RWPE1 (cell line): ENCODE results near the gene VENTX.

Experiments used
- CTCF ChIA-PET: fragments of 350-600 bp; sonication (Branson Sonifier 250); formaldehyde crosslinking; extraction: SDS; loops from one replicate; lab custom pipeline; 2021; lab: Yijun Ruan, JAX
- POLR2A ChIA-PET: fragments of 400-600 bp; formaldehyde crosslinking; extraction: SDS; loops from one replicate; lab custom pipeline; 2020; ENCODE audit warnings: antibody characterized with exemption; ENCODE audit not compliant: low non-redundant PET; lab: Yijun Ruan, JAX
- DNase-seq: peaks from one replicate; pipeline ENCODE4 v3.0.0; 2012; ENCODE audit warnings: low spot score
- H3K27ac ChIP-seq: fragments of 450-650 bp; 2 replicates; pipeline ENCODE4 v1.5.1; 2017
- CTCF ChIP-seq: fragments of 450-650 bp; conservative IDR thresholded peaks from 2 replicates; pipeline ENCODE4 v1.5.1; 2017; ENCODE audit warnings: low read depth, mild to moderate bottlenecking

The VENTX gene

DNA sequence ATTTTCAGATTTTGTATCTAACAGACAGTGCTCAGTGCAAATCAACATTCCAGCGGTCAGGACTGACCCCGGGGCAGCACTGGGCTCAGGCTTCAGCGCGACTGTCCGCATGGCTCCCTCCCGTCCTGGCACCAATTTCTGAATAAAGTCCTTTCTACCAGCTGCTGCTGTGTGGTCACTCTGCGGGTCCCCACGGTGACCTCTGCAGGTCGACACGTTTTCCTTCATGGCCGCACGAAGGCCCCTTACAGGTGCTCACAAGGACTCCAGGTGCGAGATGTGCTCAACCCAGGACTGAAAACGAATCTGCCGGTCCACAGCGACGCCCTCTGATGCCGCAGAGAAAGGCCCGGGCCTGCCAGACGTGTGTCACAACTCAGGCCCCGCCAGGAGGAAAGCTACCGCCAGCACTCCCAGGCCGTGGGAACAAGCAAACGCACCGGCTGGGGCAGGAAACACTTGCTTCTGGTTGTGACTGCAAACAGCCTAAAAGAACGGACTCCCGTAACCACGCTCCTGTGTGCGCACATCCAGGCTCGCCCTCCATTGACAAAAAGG is 11.3 kb upstream of the VENTX start:
- peak; percentile 54 for DNase-seq
- ChIA-PET CTCF (interaction anchor here (0.5 to 4.5 kb wide), 15 partner anchors 12 to 762 kb away, joined by 3 to 29 read pairs (median 4); no protein-coding TSS in a partner anchor), POLR2A (no interaction called here)
- TF ChIP-seq CTCF, result no peak
- H3K27ac ChIP-seq, result no peak overlapping the region

- H3K27ac ChIP-seq, result no peak overlapping the region
- no peak for DNase-seq
- POLR2A ChIA-PET, result no interaction called here
- CTCF ChIA-PET, result interaction anchor here (0.5 to 4.5 kb wide), 6 partner anchors 13 to 286 kb away, joined by 4 to 29 read pairs (median 4); no protein-coding TSS in a partner anchor
- no peak for TF ChIP-seq CTCF
These were observed 10.4 kb upstream of the VENTX start for GRCh38 chr10:133227256-133227655.

DNA sequence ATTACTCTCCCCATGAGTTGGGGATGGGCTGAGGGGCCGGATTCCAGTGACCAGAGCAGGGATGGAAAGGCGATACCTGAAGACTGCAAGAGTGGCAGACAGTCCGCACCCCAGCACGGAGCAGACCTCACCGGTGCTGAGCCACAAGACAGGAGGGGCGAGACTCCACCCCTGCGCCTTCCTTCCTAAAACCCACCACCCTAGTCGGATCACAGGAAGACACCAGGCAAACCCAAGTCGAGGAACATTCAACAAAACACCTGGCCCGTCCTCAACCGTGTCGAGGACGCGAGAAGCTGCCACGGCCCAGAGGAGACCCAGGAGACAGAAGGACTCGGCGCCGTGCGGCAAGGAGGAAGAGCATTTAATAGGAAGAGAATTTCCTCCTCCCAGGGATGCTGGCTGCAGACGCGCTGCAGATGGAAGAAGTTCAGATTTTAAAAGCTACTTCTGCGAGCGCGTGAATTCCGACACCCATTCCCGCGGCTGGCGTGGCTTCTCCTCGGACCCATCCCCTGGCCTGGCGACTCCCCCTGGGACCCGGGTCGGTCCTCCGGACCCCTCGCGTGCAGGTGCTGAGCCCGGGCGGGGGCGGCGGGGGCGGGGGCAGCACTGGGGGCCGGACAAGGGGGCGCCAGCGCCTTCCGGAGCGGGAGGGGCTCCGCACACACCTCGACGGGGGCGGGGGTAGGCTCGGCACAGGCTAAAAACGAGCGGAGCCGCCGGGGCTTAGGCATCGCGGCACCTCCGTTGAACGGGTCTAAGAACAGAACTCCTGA is 8.2 kb upstream of the VENTX start:
- ChIA-PET POLR2A (no interaction called here), CTCF (no interaction called here)
- no peak overlapping the region for H3K27ac ChIP-seq
- no peak for TF ChIP-seq CTCF
- DNase-seq, result no peak

GRCh38 chr10:133230044-133230361 is 7.7 kb upstream of the VENTX start, which contains the start of gene UTF1:
Gene UTF1, plus strand, starts transcription at chr10:133230217. Its CDS starts 72 bp downstream, at chr10:133230289.
- ChIA-PET POLR2A (no interaction called here), CTCF (no interaction called here)
- H3K27ac ChIP-seq, result no peak within 1 kb of the TSS
- TF ChIP-seq CTCF, result no peak
- no peak for DNase-seq

- POLR2A ChIA-PET, result no interaction called here
- CTCF ChIA-PET, result no interaction called here
- no peak for DNase-seq
- no peak overlapping the region for H3K27ac ChIP-seq
- TF ChIP-seq CTCF, result no peak
These were observed 7.1 kb upstream of the VENTX start for GRCh38 chr10:133230387-133231195.

GRCh38 chr10:133231244-133231945 is 6.3 kb upstream of the VENTX start:
- no peak for DNase-seq
- ChIA-PET POLR2A (no interaction called here), CTCF (no interaction called here)
- no peak for TF ChIP-seq CTCF
- H3K27ac ChIP-seq, result no peak overlapping the region
